Nephron (organoid): ENCODE measurements around the gene TM9SF4.
A peak's percentile ranks its signal among the peaks of the same experiment; 100 is the strongest.

Experiments used
- H3K27ac Mint-ChIP-seq, 3 experiments: 2 replicates each; pipeline ENCODE4 v1.8.0; 2020; ENCODE audit warnings: mixed read lengths in 3 of 3, mild to moderate bottlenecking in 2 of 3, moderate library complexity in 1 of 3
- H3K27me3 Mint-ChIP-seq: 2 replicates; pipeline ENCODE4 v1.8.0; 2021; ENCODE audit warnings: low read depth, mild to moderate bottlenecking, moderate library complexity, mixed read lengths
- H3K36me3 Mint-ChIP-seq: 2 replicates; pipeline ENCODE4 v1.8.0; 2020; ENCODE audit warnings: low read depth, mixed read lengths
- H3K4me1 Mint-ChIP-seq: 2 replicates; pipeline ENCODE4 v1.8.0; 2020; ENCODE audit warnings: mixed read lengths
- H3K4me3 Mint-ChIP-seq, 3 experiments: 2 replicates each; pipeline ENCODE4 v1.8.0; 2020; ENCODE audit warnings: mild to moderate bottlenecking in 3 of 3, mixed read lengths in 3 of 3, moderate library complexity in 2 of 3
- H3K9me3 Mint-ChIP-seq: 2 replicates; pipeline ENCODE4 v1.8.0; 2020; ENCODE audit warnings: mixed read lengths
- TF ChIP-seq, protein P1 (sequence below), 3 experiments: fragments of 200-600 bp; sonication (generic); IDR thresholded peaks; one replicate each; pipeline ENCODE4 v1.5.0; 2021; ENCODE audit warnings: antibody characterized with exemption in 3 of 3; ENCODE audit not compliant: unreplicated experiment in 3 of 3

The TM9SF4 gene

DNA sequence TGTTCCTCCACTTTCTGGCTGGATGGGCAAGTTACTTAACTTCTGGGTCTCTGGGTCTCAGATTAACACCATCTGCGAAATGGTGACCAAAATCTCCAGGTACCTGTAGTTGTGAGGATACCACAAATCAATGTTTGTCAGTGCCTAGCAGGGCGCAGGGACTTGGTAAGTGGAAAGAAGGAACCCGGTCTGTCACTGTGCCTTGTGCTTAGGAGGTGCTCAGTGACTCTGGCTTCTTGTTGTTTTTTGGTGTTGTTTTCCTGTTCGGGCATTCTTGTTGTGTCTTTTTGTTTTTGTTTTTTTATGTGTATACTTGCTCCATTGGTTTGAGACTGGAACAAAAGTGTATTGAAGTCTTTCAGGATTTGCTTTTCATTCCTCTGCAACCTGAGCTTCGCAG lies 17.8 kb downstream of the TM9SF4 start:
- Mint-ChIP-seq H3K4me3 (no peak overlapping the region), H3K9me3 (no peaks in the 10 kb centered on the region), H3K4me1 (peaks cover 14% of the 10 kb centered on the region), H3K36me3 (peaks cover 26% of the 10 kb centered on the region), H3K27ac (peak overlapping the region in 1 of 3 experiments; percentile 67), H3K27me3 (no peaks in the 10 kb centered on the region)
- TF ChIP-seq, protein P1, sequence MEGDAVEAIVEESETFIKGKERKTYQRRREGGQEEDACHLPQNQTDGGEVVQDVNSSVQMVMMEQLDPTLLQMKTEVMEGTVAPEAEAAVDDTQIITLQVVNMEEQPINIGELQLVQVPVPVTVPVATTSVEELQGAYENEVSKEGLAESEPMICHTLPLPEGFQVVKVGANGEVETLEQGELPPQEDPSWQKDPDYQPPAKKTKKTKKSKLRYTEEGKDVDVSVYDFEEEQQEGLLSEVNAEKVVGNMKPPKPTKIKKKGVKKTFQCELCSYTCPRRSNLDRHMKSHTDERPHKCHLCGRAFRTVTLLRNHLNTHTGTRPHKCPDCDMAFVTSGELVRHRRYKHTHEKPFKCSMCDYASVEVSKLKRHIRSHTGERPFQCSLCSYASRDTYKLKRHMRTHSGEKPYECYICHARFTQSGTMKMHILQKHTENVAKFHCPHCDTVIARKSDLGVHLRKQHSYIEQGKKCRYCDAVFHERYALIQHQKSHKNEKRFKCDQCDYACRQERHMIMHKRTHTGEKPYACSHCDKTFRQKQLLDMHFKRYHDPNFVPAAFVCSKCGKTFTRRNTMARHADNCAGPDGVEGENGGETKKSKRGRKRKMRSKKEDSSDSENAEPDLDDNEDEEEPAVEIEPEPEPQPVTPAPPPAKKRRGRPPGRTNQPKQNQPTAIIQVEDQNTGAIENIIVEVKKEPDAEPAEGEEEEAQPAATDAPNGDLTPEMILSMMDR (IDR thresholded peaks at IDR 0.05; ENCODE audit: unreplicated experiment in 3 of 3): no peak

DNA sequence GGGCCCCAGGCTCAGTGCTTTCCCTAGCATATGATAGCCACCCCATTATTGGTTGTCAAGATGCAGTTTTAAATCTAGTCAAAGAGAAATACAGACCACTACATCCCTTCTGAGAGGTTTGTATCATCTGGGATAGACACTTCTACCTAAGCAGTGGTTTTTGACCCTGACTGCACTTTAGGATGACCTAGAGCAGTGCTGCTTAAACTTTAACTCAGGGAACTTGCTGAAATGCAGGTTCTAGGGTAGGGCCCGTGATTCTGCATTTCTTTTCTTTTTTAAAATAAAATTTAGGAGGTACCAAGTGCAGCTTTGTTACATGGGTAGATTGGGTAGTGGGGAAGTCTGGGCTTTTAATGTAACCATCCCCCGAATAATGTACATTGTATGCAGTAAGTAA lies 18.7 kb downstream of the TM9SF4 start:
- H3K27ac Mint-ChIP-seq: no peak overlapping the region

DNA sequence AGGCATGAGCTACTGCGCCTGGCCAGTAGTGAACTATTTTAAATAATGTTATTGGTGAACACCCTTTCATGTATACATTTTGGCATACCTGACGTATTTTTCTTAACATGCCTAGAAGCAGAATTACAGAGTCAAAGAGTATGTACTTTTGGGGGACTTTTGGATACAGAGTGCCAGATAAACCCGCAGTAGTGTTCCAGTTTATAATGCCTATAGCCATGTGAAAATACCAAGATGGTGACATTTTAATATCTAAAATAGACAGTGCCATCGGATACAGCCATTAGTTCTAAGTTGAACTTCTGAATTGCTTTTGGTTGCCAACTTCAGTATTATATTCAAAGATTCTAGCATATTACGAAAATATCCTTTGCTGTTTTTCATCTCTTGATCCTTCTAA lies 20.3 kb downstream of the TM9SF4 start:
- no peak overlapping the region for H3K4me3 Mint-ChIP-seq

More for the DNA sequence above, 18.7 kb downstream of the TM9SF4 start:
- TF ChIP-seq, protein P1 (IDR thresholded peaks at IDR 0.05; ENCODE audit: unreplicated experiment in 3 of 3): no peak
- Mint-ChIP-seq H3K36me3 (peaks cover 23% of the 10 kb centered on the region), H3K4me3 (no peak overlapping the region), H3K9me3 (no peaks in the 10 kb centered on the region), H3K27me3 (no peaks in the 10 kb centered on the region), H3K4me1 (peaks cover 14% of the 10 kb centered on the region)

DNA sequence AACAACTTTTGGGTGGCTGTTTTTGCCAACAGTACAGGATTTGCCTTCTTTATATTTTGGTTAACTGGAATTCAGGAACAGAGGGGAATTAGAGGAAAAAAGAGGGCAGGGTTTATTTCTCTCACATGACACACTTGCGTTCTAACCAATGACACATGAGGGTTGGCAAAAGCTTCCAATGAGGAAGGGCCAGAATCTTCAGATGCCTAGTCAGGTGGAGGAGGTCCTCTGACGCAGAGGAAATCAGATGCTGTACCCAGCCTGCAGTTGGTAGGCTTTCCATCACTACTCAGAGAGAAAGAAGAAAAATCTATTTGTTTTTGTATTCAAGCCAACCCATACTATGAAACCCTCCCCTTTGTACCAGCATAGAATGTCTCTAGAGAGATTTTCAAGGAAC lies 20.8 kb downstream of the TM9SF4 start:
- peaks cover 14% of the 10 kb centered on the region for H3K4me1 Mint-ChIP-seq
- TF ChIP-seq, protein P1 (IDR thresholded peaks at IDR 0.05; ENCODE audit: unreplicated experiment in 3 of 3): no peak
- H3K9me3 Mint-ChIP-seq: no peaks in the 10 kb centered on the region
- no peak overlapping the region for H3K27ac Mint-ChIP-seq
- no peak overlapping the region for H3K4me3 Mint-ChIP-seq
- H3K36me3 Mint-ChIP-seq: peaks cover 11% of the 10 kb centered on the region
- no peaks in the 10 kb centered on the region for H3K27me3 Mint-ChIP-seq

More for the DNA sequence above, 20.3 kb downstream of the TM9SF4 start:
- H3K9me3 Mint-ChIP-seq: no peaks in the 10 kb centered on the region
- H3K4me1 Mint-ChIP-seq: peaks cover 14% of the 10 kb centered on the region
- TF ChIP-seq, protein P1 (IDR thresholded peaks at IDR 0.05; ENCODE audit: unreplicated experiment in 3 of 3): no peak
- H3K27ac Mint-ChIP-seq: no peak overlapping the region
- peaks cover 13% of the 10 kb centered on the region for H3K36me3 Mint-ChIP-seq
- no peaks in the 10 kb centered on the region for H3K27me3 Mint-ChIP-seq

DNA sequence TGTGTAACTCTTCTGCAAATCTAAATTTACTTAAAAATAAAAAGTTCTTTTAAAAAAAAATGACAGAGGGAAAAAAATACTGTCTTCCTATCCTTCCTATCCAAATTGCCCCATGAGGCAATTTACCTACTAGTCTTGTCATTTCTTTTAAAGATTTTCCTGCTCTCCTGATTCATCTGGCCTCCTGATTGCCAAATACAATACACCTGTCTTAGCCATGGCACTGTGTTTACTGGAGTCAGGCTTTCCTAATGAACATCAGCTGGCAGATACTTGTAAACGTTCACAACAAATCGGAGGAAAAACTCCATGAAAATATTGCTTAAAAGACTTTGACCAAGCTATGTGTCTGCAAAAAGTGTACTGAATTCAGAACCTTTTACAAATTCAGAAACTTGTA lies 21.5 kb downstream of the TM9SF4 start:
- peaks cover 9% of the 10 kb centered on the region for H3K36me3 Mint-ChIP-seq
- no peaks in the 10 kb centered on the region for H3K9me3 Mint-ChIP-seq
- TF ChIP-seq, protein P1 (IDR thresholded peaks at IDR 0.05; ENCODE audit: unreplicated experiment in 3 of 3): no peak
- no peak overlapping the region for H3K4me3 Mint-ChIP-seq
- H3K27me3 Mint-ChIP-seq: no peaks in the 10 kb centered on the region
- H3K27ac Mint-ChIP-seq: no peak overlapping the region
- peaks cover 11% of the 10 kb centered on the region for H3K4me1 Mint-ChIP-seq

DNA sequence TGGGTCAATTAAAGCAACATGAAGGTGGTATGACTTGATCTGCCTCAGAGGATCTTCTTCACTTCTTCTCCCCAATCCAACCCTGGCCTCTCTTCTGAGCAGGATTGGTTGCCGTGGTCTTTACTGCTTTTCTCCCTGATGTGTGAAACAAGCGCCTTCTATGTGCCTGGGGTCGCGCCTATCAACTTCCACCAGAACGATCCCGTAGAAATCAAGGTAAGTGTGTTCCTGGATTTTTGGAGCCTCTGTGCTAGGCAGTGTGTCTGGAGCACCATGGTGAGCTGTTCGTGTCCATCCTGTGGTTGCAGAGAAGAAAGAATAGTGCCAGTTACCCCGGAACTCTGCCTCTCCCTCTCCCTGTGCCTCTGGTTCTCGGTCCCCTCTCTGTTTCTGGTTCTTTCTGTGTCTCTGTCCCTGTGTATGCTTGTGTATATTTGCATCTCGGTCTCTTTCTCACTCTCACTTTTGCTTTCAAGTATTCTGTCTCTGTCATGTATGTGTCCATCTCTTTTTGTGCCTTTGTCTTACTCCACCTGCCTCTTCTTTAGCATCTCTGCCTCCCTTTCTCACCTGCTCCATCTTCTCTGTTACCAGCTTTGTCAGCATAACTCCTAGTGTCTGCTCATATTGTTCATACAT lies 23.5 kb downstream of the TM9SF4 start:
- H3K4me1 Mint-ChIP-seq: no peaks in the 10 kb centered on the region
- no peaks in the 10 kb centered on the region for H3K9me3 Mint-ChIP-seq
- peaks cover 13% of the 10 kb centered on the region for H3K36me3 Mint-ChIP-seq
- no peak overlapping the region for H3K4me3 Mint-ChIP-seq
- no peaks in the 10 kb centered on the region for H3K27me3 Mint-ChIP-seq
- H3K27ac Mint-ChIP-seq: no peak overlapping the region
- TF ChIP-seq, protein P1 (IDR thresholded peaks at IDR 0.05; ENCODE audit: unreplicated experiment in 3 of 3): no peak
